Measurements from ENCODE around the gene GHR. TPM values are rescaled to one million over a fixed set of nuclear protein-coding genes. Genes with fewer than 3 reads are reported as not detected.

The GHR gene
- polyA plus RNA-seq, 1 donor (not counting 4 experiments of a cell fraction or from before 2014, with no cell fraction given): 1.8 TPM

DNA sequence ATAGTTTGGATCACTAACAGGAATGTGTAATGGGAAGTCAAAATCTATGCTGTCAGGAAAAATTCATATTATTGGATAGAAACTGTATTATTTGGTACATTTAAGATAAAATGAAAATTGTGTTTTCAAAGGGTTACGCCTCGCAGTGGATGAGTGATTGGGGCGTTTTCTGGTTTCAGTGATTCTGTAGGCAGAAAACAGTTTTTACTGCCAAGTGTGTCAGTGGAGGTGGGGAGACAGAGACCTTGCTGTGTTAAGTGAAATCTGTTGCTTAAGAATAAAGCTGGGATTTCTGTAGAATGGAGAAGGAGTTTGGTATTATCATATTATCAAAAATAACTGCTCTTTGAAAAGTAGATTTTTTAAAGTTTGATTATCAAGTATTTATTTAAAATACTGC is 69.7 kb downstream of the GHR start:
- H3K4me1 ChIP-seq (ENCODE audit: control insufficient read depth, extremely low read depth, insufficient read depth, low read length): peaks cover 26% of the 10 kb centered on the region
- FAIRE-seq (no peak), DNase-seq (ENCODE audit: low read depth, low spot score) (no peak)
- no peak overlapping the region for H3K27ac ChIP-seq (ENCODE audit: control insufficient read depth, insufficient read depth, low read length)
- H3K4me3 ChIP-seq (ENCODE audit: control insufficient read depth in 2 of 3, extremely low read depth in 1 of 3, insufficient read depth in 2 of 3, low read depth in 1 of 3, low read length in 3 of 3): no peak overlapping the region
- no peaks in the 10 kb centered on the region for H3K36me3 ChIP-seq (ENCODE audit: control insufficient read depth in 2 of 2, extremely low read depth in 1 of 2, insufficient read depth in 2 of 2, low read length in 2 of 2)
- dilution Hi-C loops (cut with MboI; ENCODE audit: extremely low pct_ligation_motif_present, low sequenced_read_pairs): no loop called here
- no peak overlapping the region for H3K9ac ChIP-seq (ENCODE audit: control insufficient read depth, extremely low read depth, insufficient read depth, low read length)
- no peak overlapping the region for H2AFZ ChIP-seq (ENCODE audit: control insufficient read depth, low read length)
- no peak for TF ChIP-seq EZH2 (IDR thresholded peaks at IDR 0.05; ENCODE audit: low read length)
- TF ChIP-seq, protein P1, sequence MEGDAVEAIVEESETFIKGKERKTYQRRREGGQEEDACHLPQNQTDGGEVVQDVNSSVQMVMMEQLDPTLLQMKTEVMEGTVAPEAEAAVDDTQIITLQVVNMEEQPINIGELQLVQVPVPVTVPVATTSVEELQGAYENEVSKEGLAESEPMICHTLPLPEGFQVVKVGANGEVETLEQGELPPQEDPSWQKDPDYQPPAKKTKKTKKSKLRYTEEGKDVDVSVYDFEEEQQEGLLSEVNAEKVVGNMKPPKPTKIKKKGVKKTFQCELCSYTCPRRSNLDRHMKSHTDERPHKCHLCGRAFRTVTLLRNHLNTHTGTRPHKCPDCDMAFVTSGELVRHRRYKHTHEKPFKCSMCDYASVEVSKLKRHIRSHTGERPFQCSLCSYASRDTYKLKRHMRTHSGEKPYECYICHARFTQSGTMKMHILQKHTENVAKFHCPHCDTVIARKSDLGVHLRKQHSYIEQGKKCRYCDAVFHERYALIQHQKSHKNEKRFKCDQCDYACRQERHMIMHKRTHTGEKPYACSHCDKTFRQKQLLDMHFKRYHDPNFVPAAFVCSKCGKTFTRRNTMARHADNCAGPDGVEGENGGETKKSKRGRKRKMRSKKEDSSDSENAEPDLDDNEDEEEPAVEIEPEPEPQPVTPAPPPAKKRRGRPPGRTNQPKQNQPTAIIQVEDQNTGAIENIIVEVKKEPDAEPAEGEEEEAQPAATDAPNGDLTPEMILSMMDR (optimal IDR thresholded peaks at IDR 0.05 in 1 of 3, IDR thresholded peaks at IDR 0.05 in 1 of 3, conservative IDR thresholded peaks at IDR 0.05 in 1 of 3; ENCODE audit: extremely low read depth in 1 of 3, insufficient read depth in 2 of 3, low read length in 3 of 3): no peak
- no peak overlapping the region for H3K4me2 ChIP-seq (ENCODE audit: control insufficient read depth, extremely low read depth, insufficient read depth, low read depth, low read length)
- H3K9me1 ChIP-seq (ENCODE audit: control insufficient read depth, extremely low read depth, insufficient read depth, low read length): peaks cover 3% of the 10 kb centered on the region
- no peaks in the 10 kb centered on the region for H3K9me3 ChIP-seq (ENCODE audit: control insufficient read depth, low read depth, low read length)
- H3K79me2 ChIP-seq (ENCODE audit: control insufficient read depth, insufficient read depth, low read length): no peaks in the 10 kb centered on the region
- H4K20me1 ChIP-seq (ENCODE audit: control insufficient read depth, extremely low read depth, insufficient read depth, low read length): no peaks in the 10 kb centered on the region
- no peaks in the 10 kb centered on the region for H3K27me3 ChIP-seq (ENCODE audit: control insufficient read depth, extremely low read depth, insufficient read depth, low read length)

DNA sequence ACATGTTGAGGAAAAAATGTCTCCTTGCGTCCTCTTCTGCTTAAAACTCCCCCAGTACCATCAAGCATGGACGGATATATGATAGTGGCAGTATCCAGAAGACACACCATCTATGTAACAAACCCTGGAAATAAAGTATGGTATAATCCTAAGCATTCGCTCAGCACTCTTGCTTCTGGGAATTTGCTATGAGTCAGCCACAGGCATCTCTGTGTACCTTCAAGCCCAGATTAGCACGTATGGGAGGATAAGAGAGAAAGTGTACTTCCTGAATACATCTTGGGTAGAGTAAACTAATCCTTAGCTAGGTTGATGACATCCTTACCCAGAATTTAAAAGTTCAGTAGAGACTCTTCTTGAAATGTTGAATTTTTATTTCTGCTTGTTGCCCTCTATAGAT is 71.2 kb downstream of the GHR start:
- H4K20me1 ChIP-seq (ENCODE audit: control insufficient read depth, extremely low read depth, insufficient read depth, low read length): no peaks in the 10 kb centered on the region
- no peaks in the 10 kb centered on the region for H3K9me3 ChIP-seq (ENCODE audit: control insufficient read depth, low read depth, low read length)
- H2AFZ ChIP-seq (ENCODE audit: control insufficient read depth, low read length): no peak overlapping the region
- H3K36me3 ChIP-seq (ENCODE audit: control insufficient read depth in 2 of 2, extremely low read depth in 1 of 2, insufficient read depth in 2 of 2, low read length in 2 of 2): no peaks in the 10 kb centered on the region
- peak; percentile 88 for FAIRE-seq
- no peaks in the 10 kb centered on the region for H3K79me2 ChIP-seq (ENCODE audit: control insufficient read depth, insufficient read depth, low read length)
- H3K27me3 ChIP-seq (ENCODE audit: control insufficient read depth, extremely low read depth, insufficient read depth, low read length): no peaks in the 10 kb centered on the region
- peaks cover 3% of the 10 kb centered on the region for H3K9me1 ChIP-seq (ENCODE audit: control insufficient read depth, extremely low read depth, insufficient read depth, low read length)
- no peak for TF ChIP-seq EZH2 (IDR thresholded peaks at IDR 0.05; ENCODE audit: low read length)
- TF ChIP-seq, protein P1 (optimal IDR thresholded peaks at IDR 0.05 in 1 of 3, IDR thresholded peaks at IDR 0.05 in 1 of 3, conservative IDR thresholded peaks at IDR 0.05 in 1 of 3; ENCODE audit: extremely low read depth in 1 of 3, insufficient read depth in 2 of 3, low read length in 3 of 3): no peak
- no peak overlapping the region for H3K4me3 ChIP-seq (ENCODE audit: control insufficient read depth in 2 of 3, extremely low read depth in 1 of 3, insufficient read depth in 2 of 3, low read depth in 1 of 3, low read length in 3 of 3)
- peaks cover 26% of the 10 kb centered on the region for H3K4me1 ChIP-seq (ENCODE audit: control insufficient read depth, extremely low read depth, insufficient read depth, low read length)
- H3K9ac ChIP-seq (ENCODE audit: control insufficient read depth, extremely low read depth, insufficient read depth, low read length): no peak overlapping the region
- no peak overlapping the region for H3K27ac ChIP-seq (ENCODE audit: control insufficient read depth, insufficient read depth, low read length)
- dilution Hi-C loops (cut with MboI; ENCODE audit: extremely low pct_ligation_motif_present, low sequenced_read_pairs): no loop called here
- H3K4me2 ChIP-seq (ENCODE audit: control insufficient read depth, extremely low read depth, insufficient read depth, low read depth, low read length): peak overlapping the region; percentile 1
- no peak for DNase-seq (ENCODE audit: low read depth, low spot score)
